NCI-H1105 (cell line): ENCODE results near the gene ALOX15B.
"Not testable (repeated sequence)": the region's sequence is repeated elsewhere in the genome, so short reads cannot be mapped to it uniquely, and the experiment has no call there.

ENCODE experiments used
- DNase-seq: peaks from one replicate; lab custom pipeline; 2025; lab: John Stamatoyannopoulos, UW

The ALOX15B gene

DNA sequence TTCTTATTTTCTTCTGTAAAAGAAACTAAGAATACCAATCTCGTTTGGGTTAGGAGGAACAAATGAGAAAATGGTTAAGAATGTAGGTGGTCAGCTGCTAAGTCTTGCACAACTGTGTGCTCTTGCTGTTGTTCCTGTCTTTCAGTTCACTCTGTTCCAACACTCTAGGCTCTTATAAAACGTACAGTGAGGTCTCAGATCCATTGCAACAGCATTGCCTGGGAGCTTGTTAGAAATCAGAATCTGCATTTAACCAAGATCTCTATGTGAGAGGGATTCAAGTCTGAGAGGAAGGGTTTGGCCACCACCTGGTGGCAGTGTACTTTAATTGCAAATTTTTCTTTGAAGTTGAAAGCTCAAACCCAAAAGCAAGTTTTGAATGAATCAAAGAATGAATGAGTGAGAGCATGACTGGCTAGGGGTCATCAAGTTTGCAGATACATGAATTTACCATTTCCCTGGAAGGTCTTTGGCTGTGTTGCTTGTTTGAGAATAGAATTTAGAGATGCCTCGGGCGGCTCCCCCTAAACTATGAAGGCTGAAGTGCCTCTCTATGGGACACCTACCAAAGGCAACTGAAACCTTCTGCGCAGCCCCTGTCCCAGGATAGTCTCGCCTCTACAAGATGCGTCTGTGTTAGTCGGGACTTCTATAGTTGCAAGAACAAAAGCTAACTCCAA, 2.5 kb downstream of the ALOX15B start:
- peak; percentile 43 for DNase-seq

DNA sequence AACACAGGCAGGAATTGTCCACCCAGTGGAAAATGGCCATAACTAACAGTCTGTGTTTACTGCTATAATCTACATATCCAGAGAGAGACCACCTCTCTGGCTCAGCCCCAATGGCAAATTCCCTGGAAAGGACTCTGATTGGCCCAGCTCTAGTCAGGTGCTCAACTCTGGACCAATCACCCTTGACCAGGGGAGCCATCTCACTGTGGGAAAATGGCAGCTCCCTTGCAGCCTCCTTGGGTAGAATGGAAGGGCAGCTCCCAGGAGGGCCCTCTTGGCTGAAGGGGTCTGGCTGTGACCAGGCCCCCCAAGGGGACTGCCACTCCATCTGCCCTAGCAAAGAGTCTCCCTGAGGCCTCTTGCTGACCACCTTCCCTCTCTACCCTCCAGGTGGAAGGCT, 3.1 kb downstream of the ALOX15B start:
- no peak for DNase-seq

DNA sequence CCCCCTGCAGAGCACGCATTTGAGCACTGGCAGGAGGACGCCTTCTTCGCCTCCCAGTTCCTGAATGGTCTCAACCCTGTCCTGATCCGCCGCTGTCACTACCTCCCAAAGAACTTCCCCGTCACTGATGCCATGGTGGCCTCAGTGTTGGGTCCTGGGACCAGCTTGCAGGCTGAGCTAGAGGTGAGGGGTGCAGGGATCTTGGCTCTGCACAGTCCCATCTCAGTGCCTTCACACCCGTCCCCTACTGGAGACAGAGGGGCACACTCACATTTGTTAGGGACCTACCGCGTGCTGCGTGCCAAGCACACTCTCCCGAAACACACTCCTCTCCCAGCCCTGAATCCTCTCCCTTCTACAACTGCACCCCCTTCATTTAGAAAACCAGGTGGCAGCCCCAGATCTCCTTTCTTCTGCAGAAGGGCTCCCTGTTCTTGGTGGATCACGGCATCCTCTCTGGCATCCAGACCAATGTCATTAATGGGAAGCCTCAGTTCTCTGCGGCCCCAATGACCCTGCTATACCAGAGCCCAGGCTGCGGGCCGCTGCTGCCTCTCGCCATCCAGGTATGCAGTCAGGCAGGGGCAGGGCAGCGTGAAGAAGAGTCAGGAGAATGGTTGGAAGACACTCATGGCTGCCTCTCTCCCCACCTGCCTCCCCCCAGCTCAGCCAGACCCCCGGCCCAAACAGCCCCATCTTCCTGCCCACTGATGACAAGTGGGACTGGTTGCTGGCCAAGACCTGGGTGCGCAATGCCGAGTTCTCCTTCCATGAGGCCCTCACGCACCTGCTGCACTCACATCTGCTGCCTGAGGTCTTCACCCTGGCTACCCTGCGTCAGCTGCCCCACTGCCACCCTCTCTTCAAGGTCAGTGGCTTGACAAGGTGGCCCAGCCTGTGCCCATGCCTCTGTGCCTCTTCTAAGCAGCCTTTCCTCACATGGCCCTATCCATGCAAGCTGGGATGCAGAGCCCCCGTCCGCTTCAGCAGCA, 6.3 kb downstream of the ALOX15B start:
- no peak for DNase-seq

DNA sequence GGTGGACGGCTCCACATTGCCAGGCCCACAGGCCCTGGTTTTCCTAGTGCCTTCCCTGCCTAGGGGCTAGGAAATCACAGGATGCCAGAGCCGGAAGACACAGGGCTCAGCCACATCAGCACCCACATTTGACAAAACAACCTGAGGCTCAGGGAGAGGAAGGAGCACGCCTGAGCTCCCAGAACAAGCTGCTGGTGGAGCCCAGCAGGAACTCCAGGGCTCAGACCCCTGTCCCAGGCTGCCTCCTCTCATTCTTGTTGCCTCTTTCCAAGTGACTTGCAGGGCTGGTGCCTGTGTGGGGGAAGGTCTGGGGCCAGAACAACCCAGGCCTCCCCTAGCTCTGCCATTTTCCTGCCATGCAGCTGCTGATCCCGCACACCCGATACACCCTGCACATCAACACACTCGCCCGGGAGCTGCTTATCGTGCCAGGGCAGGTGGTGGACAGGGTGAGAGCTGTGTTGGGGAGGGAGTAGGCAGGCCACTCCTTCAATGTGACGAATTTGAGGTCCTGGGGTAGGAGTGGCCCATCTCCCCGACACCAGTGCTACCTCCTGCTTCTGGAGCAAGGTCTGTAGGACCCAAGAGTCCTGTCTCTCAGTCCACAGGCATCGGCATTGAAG, 7.6 kb downstream of the ALOX15B start:
- DNase-seq = no peak

DNA sequence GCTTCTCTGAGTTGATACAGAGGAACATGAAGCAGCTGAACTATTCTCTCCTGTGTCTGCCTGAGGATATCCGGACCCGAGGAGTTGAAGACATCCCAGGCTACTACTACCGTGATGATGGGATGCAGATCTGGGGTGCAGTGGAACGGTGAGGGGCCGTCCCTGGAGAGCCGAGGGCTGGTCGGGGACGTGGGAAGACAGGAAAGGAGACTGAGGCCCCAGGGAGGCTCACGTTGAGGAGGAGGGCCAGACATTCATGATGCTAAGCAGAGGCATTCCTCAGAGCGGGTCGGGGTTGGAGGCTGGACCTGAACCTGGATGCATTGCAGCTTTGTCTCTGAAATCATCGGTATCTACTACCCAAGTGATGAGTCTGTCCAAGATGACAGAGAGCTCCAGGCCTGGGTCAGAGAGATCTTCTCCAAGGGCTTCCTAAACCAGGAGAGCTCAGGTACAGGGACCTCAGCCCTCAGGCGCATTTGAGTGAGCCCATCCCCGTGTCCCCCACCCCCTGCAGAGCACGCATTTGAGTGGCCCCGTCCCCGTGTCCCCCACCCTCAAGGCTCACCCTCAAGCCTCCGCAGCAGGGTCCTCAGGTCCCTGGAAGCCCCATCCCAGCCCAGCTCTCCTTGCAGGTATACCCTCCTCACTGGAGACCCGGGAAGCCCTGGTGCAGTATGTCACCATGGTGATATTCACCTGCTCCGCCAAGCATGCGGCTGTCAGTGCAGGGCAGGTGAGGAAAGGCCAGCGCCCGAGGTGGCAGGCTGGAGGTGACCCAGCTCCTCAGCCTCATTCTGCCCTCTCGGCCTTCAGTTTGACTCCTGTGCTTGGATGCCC, 8.3 kb downstream of the ALOX15B start:
- no peak for DNase-seq

DNA sequence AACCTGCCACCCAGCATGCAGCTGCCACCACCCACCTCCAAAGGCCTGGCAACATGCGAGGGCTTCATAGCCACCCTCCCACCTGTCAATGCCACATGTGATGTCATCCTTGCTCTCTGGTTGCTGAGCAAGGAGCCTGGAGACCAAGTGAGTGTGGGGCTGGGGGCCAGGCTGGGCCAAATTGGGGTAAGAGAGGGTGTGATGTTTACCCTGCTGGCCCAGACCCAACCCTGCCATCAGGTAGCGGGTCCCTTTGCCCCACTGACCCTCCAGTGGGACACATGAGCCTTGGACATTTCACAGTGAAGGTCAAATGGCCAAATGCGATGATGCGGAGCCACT, 8.9 kb downstream of the ALOX15B start:
- no peak for DNase-seq

DNA sequence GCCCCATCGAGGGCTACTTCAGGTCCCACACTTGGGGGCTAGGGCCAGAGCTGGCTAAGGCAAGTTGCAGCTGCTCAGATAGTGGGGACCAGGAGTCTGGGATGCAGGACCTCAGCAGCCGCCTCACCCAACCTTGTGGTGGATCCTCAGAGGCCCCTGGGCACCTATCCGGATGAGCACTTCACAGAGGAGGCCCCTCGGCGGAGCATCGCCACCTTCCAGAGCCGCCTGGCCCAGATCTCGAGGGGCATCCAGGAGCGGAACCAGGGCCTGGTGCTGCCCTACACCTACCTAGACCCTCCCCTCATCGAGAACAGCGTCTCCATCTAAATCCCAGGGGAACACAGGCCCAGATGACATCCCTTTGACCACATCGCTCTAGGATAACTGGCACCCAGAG, 9.4 kb downstream of the ALOX15B start:
- DNase-seq = no peak

DNA sequence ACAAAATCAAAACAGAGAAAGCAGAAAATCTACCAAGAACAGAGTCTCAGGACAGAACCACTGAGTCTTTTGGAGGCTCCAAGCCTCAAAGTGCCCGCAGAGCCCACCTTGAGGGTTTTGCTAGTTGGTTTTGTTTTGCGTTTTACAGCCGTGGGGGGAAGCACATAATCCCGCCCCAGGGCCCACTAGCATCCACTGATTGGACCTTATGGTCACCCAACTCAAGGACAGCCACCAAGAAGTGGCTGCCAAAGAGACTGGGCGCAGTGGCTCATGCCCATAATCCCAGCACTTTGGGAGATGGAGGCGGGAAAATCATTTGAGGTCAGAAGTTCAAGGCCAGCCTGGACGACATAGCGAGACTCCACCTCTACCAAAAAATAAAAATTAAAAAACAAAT, 9.9 kb downstream of the ALOX15B start:
- DNase-seq = no peak

DNA sequence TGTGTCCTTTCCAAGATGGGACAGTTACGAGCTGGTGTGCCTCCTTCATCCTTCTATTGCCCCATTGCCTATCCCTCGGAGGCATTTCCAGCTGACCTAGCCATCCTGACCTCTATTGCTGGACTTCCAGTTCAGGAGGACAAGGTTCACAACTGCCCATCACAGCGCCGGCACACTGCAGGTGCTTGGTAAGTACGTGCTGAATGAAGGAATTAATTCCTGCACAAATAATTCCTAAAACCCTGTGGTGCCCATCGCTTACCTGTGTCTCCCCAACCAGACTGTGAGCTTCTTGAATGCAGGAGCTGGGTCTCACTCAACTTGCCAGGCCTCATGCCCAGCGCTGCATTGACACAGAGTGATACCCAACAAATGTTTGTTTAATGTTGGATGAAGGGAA, 13.0 kb downstream of the ALOX15B start:
- DNase-seq = no peak

DNA sequence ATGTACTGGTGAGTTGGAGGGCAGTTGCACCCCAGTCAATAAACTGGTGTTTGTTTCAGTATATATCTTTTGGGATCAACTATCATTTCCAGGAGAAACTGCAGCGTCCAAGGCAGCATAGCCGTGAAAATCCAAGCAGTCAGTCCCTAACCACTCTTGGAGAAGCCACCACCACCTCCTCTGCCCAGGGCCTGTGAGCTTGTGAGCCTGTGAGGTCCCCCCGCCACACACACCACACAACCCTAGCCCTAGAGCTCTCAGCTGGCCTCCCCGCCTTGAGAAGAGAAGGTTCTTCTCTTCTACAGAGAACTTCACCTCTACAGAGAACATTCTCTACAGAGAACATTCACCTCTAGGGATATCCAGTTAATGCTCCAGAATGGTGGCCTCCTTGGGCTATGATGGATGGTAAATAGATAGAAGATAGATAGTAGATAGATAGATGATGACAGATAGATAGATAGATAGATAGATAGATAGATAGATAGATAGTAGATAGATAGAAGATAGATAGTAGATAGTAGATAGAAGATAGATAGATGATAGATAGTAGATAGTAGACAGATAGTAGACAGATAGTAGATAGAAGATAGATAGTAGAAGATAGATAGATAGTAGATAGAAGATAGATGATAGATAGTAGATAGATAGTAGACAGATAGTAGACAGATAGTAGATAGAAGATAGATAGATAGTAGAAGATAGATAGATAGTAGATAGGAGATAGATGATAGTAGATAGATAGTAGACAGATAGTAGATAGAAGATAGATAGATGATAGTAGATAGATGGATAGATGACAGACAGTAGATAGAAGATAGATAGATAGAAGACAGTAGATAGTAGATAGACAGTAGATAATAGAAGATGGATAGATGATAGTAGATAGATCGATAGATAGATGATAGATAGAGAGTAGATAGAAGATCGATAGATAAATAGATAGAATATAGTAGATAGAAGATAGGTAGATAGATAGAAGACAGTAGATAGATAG, 13.7 kb downstream of the ALOX15B start:
- DNase-seq = no peak

DNA sequence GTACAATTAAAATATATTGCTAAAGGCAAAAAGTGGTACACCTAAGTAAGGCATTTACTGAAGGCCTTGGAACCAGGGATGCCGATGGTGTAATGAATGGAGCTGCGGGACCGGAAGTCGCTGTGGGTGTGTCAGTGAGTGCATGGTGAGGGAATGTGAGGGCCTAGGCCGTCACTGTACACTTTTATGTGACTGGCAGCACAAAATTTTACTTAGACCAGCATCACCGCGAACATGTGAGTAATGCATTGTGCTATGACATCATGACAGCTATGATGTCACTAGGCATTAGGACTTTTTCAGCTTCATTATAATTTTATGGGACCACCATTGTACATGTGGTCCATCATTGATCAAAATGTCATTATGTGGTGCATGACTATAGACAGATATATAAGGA, 14.7 kb downstream of the ALOX15B start:
- DNase-seq = no peak

DNA sequence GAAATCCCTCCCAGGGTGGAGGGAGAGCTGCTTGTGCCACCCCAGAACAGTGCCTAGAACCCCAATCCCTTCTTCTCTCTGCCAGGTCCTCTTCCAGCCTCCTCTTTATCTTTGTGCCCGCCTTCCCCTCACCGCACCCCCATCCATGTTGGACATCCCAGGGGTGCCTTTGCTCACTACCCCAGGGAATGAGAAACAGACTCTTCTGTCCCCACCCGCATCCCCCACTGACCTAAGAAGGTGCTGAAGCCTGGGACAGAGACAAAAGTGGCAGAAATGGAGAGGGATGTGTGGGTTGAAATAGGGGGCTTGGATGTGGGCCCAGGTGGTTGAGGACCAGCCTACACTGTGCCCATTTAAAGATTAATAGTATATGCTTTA, 17.0 kb downstream of the ALOX15B start:
- DNase-seq = no peak

DNA sequence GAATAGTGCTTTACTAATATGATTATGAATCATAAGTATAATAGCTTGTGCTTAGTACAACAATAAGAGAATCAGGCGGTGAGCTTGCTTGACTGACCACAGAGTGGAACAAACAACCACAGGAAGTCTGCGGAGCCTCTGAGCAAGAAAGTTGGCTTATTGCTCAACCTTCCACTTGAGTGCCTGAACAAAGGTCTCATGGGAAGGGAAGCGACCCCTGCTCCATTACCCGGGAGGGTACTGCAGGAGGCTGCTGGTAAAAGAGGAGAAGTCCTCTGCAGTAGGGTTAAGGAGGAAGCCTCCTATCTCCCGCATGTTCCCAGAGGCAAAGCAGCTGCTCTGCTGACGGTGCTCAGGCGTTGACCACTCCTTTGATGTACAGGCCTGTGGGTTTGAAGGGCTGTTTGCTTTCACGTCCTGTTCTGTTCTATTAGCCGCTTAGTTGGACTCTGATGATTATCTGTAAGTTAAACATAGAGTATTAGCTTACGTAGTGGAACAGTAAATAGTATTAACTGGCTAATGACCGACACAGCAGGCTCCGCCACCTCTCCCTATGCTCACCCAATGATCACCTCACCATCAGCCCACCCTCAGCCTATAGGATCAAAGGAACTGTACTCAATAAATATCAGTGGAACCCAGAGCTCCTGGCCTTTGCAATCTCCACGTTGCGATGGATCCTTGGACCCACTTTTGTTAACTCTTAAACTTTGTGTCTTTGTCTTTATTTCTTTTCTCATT, 17.5 kb downstream of the ALOX15B start:
- no peak for DNase-seq

DNA sequence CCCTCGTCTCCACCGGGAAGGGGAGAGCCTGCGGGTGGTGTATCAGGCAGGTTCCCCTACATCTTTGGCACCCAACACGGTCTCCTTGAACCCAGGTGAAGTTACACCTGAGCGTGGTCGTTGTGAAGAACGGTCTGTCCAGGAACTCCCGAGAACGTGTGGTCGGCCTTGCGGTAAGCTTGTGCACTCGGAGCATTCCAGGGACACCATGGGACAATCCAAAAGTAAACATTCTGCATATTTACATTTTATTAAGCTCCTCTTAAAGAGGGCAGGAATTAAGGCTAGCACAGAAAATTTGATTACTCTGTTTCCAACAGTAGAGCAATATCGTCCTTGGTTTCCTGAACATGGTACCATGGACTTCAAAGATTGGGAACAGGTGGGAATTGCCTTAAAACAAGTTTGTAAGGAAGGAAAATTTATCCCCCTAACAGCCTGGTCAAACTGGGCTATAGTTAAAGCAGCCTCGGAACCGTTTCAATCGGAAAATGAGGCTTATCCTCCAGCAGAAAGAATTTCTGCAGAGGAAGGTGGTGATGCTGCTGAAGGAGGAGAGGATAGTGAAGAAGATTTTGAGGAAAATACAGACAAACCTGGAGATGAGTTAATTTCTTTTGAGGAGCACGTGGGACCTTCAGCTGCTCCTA, 18.2 kb downstream of the ALOX15B start:
- no peak for DNase-seq

DNA sequence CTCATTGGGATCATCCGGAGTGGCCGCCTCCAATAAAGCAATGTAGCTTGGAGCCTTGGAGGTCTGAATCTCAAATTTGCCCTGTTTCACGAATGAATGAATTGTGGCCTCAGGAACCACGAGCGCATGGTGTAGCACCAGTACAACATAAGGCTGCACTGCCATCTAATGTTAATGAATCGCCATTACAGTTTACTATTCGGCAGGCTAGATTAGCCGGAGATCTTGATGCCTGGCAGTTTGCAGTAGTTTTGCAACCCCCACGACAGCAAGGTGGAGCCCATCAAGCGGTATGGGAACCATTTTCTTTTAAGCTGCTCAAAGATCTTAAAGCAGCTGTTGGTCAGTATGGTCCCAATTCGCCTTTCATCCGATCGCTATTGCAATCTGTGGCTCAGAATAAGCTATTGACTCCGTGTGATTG, 18.8 kb downstream of the ALOX15B start:
- peak; percentile 89 for DNase-seq

DNA sequence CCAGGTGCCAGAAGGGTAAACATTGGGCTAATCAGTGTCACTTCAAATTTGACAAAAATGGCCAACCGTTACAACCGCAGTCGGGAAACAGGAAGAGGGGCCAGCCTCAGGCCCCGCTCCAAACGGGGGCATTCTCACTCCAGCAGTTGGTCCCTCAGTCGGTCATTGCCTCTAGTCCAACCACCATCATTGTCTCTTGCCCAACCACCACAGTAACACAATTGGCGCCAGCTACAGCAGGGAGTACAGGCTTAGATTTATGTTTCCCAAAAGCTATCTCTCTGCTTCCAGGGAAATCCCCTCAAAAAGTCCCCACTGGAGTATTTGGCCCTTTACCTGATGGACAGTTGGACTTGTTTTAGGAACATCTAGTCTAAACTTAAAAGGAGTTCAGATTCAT, 20.3 kb downstream of the ALOX15B start:
- no peak for DNase-seq

DNA sequence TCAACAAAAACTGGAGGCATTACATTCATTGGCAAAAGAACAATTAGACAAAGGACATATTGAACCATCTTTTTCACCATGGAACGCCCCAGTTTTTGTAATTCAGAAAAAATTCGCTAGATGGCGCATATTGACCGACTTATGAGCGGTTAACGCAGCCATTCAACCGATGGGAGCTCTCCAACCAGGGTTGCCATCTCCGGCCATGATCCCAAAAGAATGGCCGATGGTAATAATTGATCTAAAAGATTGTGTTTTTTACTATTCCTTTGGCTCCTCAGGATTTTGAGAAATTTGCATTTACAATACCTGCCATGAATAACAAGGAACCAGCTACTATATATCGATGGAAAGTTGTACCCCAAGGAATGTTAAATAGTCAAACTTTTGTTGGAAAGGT, 21.4 kb downstream of the ALOX15B start:
- DNase-seq = peak; percentile 89

DNA sequence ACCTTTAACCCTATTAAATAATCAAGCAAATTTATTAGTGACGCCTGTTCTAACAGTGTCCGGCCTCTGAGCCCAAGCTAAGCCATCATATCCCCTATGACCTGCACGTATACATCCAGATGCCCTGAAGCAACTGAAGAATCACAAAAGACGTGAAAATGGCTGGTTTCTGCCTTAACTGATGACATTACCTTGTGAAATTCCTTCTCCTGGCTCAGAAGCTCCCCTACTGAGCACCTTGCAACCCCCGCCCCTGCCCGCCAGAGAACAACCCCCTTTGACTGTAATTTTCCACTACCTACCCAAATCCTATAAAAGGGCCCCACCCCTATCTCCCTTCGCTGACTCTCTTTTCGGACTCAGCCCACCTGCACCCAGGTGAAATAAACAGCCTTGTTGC, 23.0 kb downstream of the ALOX15B start:
- not testable (repeated sequence) for DNase-seq

DNA sequence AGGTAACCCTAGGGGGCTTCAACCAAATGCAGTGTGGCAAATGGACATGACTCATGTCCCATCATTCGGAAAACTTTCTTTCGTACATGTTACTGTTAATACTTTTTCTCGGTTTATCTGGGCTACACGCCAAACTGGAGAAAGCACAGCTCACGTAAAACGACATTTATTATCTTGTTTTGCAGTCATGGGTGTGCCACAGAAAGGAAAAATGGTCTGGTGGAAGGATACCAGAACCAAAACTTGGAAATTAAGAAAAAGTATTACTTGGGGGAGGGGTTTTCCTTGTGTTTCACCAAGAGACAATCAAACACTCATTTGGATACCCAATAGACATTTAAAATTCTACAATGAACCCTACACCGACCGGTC, 23.6 kb downstream of the ALOX15B start:
- no peak for DNase-seq
